A549 (cell line): Measurements from ENCODE around the gene RIN1. TPM values are rescaled to one million over a fixed set of nuclear protein-coding genes. Genes with fewer than 3 reads are reported as not detected.

Experiments used
- ATAC-seq, 2 experiments: fragments of 200-7000 bp in 1 of 2; fragments of >200 bp in 1 of 2; cut with Nextera tagmentation in 1 of 2; cut with Tn5 transposase in 1 of 2; 3 replicates each; pipeline versions ENCODE4 v1.8.0 to v1.9.1; 2018 to 2020; ENCODE audit warnings: mild to moderate bottlenecking in 1 of 2, moderate library complexity in 1 of 2
- CTCF ChIA-PET: fragments of 300-600 bp; sonication (Branson Sonifier 250); formaldehyde crosslinking; extraction: SDS; loops from one replicate; lab custom pipeline; 2021; ENCODE audit warnings: antibody characterized with exemption, inconsistent platforms; lab: Yijun Ruan, JAX
- POLR2A ChIA-PET: fragments of 350-600 bp; formaldehyde crosslinking; extraction: SDS; loops from one replicate; lab custom pipeline; 2021; ENCODE audit warnings: antibody characterized with exemption, inconsistent platforms; lab: Yijun Ruan, JAX
- DNase-seq, 2 experiments: peaks; one replicate each; pipeline versions ENCODE4 v3.0.0 to v3.0.0-alpha.2; 2011 to 2016; ENCODE audit warnings: low read depth in 1 of 2, low spot score in 1 of 2
- FAIRE-seq: peaks from 2 replicates; lab custom pipeline; 2011; peaks lifted over from hg19 to GRCh38; lab: Jason Lieb, UNC
- H3K27ac ChIP-seq, 2 experiments: fragments of >200 bp; sonication (Bioruptor Twin); formaldehyde crosslinking; 3 replicates each; pipeline ENCODE4 v1.5.1; 2016 to 2017
- H3K4me1 ChIP-seq: fragments of >200 bp; sonication (Bioruptor Twin); formaldehyde crosslinking; 3 replicates; pipeline ENCODE4 v1.6.1; 2016
- H3K4me2 ChIP-seq: fragments of >200 bp; sonication (Bioruptor Twin); formaldehyde crosslinking; 3 replicates; pipeline ENCODE4 v1.6.1; 2016
- H3K4me3 ChIP-seq: fragments of >200 bp; sonication (Bioruptor Twin); formaldehyde crosslinking; 3 replicates; pipeline ENCODE4 v1.5.1; 2016
- H3K9me3 ChIP-seq: fragments of >200 bp; sonication (Bioruptor Twin); formaldehyde crosslinking; 3 replicates; pipeline ENCODE4 v1.6.1; 2016
- BHLHE40 ChIP-seq: IDR thresholded peaks from 2 replicates; pipeline ENCODE4 v1.6.1; 2012; ENCODE audit warnings: low read depth, low read length, inconsistent platforms
- CBX8 ChIP-seq: fragments of 200-600 bp; sonication (generic); IDR thresholded peaks from 2 replicates; pipeline ENCODE4 v1.6.1; 2016
- CEBPB ChIP-seq, 2 experiments: fragments of >200 bp in 1 of 2; sonication (Bioruptor Twin) in 1 of 2; formaldehyde crosslinking in 1 of 2; IDR thresholded peaks; 2 replicates each; pipeline ENCODE4 v1.6.1; 2012 to 2016
- ESRRA ChIP-seq: fragments of 150-350 bp; IDR thresholded peaks from 2 replicates; pipeline ENCODE4 v1.6.1; 2014; ENCODE audit warnings: mild to moderate bottlenecking, low read length, borderline replicate concordance
- FOSB ChIP-seq: fragments of 250-450 bp; sonication (Bioruptor Pico); IDR thresholded peaks from 2 replicates; pipeline ENCODE4 v1.5.0; 2020; ENCODE audit warnings: mild to moderate bottlenecking, moderate library complexity
- FOSL2 ChIP-seq, 2 experiments: fragments of 450-650 bp in 1 of 2; fragments of >200 bp in 1 of 2; sonication (Bioruptor Twin) in 1 of 2; formaldehyde crosslinking; IDR thresholded peaks; 2 replicates each; pipeline versions ENCODE4 v1.5.0 to v1.6.1; 2016 to 2020; ENCODE audit warnings: mild to moderate bottlenecking in 1 of 2, moderate library complexity in 1 of 2
- FOXS1 ChIP-seq: fragments of 250-450 bp; sonication (Bioruptor Pico); IDR thresholded peaks from 2 replicates; pipeline ENCODE4 v1.5.0; 2020; ENCODE audit warnings: mild to moderate bottlenecking, moderate library complexity
- HEYL ChIP-seq: fragments of 250-450 bp; sonication (Bioruptor Pico); IDR thresholded peaks from 2 replicates; pipeline ENCODE4 v1.8.0; 2021; ENCODE audit warnings: mild to moderate bottlenecking, moderate library complexity
- HOXA7 ChIP-seq: fragments of 250-450 bp; sonication (Bioruptor Pico); IDR thresholded peaks from 2 replicates; pipeline ENCODE4 v1.5.0; 2020; ENCODE audit warnings: mild to moderate bottlenecking, moderate library complexity
- HOXB13 ChIP-seq: fragments of 250-450 bp; sonication (Bioruptor Pico); IDR thresholded peaks from 2 replicates; pipeline ENCODE4 v1.5.0; 2020; ENCODE audit warnings: low read depth, mild to moderate bottlenecking, moderate library complexity
- KDM1A ChIP-seq: fragments of 200-600 bp; sonication (generic); IDR thresholded peaks from 2 replicates; pipeline ENCODE4 v1.6.1; 2016; ENCODE audit warnings: low read depth, mild to moderate bottlenecking
- KDM5A ChIP-seq: fragments of 200-600 bp; sonication (generic); IDR thresholded peaks from 2 replicates; pipeline ENCODE4 v1.6.1; 2016; ENCODE audit warnings: antibody characterized with exemption, mild to moderate bottlenecking
- MAFK ChIP-seq: fragments of 450-650 bp; IDR thresholded peaks from 2 replicates; pipeline ENCODE4 v1.6.1; 2014; ENCODE audit not compliant: partially characterized antibody
- MYC ChIP-seq: IDR thresholded peaks from 2 replicates; pipeline ENCODE4 v1.6.1; 2012; ENCODE audit warnings: mild to moderate bottlenecking, inconsistent platforms, low read length, improper control_type of control experiment, borderline replicate concordance
- NFE2L2 ChIP-seq: fragments of 150-350 bp; conservative IDR thresholded peaks from 2 replicates; pipeline ENCODE4 v1.6.1; 2014; ENCODE audit warnings: low read length
- NPAS2 ChIP-seq: fragments of 250-450 bp; sonication (Bioruptor Pico); IDR thresholded peaks from 2 replicates; pipeline ENCODE4 v1.8.0; 2022; ENCODE audit warnings: mild to moderate bottlenecking, moderate library complexity, borderline replicate concordance
- PHF8 ChIP-seq: fragments of 200-600 bp; sonication (generic); IDR thresholded peaks from 2 replicates; pipeline ENCODE4 v1.6.1; 2016; ENCODE audit warnings: low read depth, mild to moderate bottlenecking, antibody characterized with exemption, moderate library complexity, borderline replicate concordance
- POLR2A ChIP-seq: IDR thresholded peaks from 2 replicates; pipeline ENCODE4 v1.6.1; 2012; ENCODE audit warnings: mild to moderate bottlenecking, low read length
- POLR2AphosphoS2 ChIP-seq: conservative IDR thresholded peaks from 2 replicates; pipeline ENCODE4 v1.6.1; 2012; ENCODE audit warnings: low read length, improper control_type of control experiment, inconsistent platforms
- RCOR1 ChIP-seq: fragments of 150-350 bp; IDR thresholded peaks from 2 replicates; pipeline ENCODE4 v1.6.1; 2014; ENCODE audit warnings: antibody characterized with exemption, low read length, low read depth
- SREBF2 ChIP-seq: fragments of 450-650 bp; IDR thresholded peaks from 2 replicates; pipeline ENCODE4 v1.6.1; 2014; ENCODE audit warnings: mild to moderate bottlenecking, moderate library complexity
- TP53 ChIP-seq: fragments of 250-450 bp; sonication (Bioruptor Pico); IDR thresholded peaks from 2 replicates; pipeline ENCODE4 v1.5.0; 2021; ENCODE audit warnings: mild to moderate bottlenecking, moderate library complexity
- ZC3H11A ChIP-seq: fragments of 450-650 bp; IDR thresholded peaks from 2 replicates; pipeline ENCODE4 v1.6.1; 2014; ENCODE audit warnings: antibody characterized with exemption, mild to moderate bottlenecking
- ZFP36 ChIP-seq: fragments of 450-650 bp; IDR thresholded peaks from 2 replicates; pipeline ENCODE4 v1.6.1; 2014; ENCODE audit warnings: borderline replicate concordance; ENCODE audit not compliant: partially characterized antibody
- ZNF302 ChIP-seq: fragments of 250-450 bp; sonication (Bioruptor Pico); IDR thresholded peaks from 2 replicates; pipeline ENCODE4 v1.9.0; 2021; ENCODE audit warnings: inconsistent platforms, mild to moderate bottlenecking, moderate library complexity
- ZSCAN20 ChIP-seq: fragments of 250-450 bp; sonication (Bioruptor Pico); IDR thresholded peaks from 2 replicates; pipeline ENCODE4 v1.8.0; 2022; ENCODE audit warnings: mild to moderate bottlenecking, moderate library complexity
- WGBS: methylation state at CpG from one replicate; pipeline ENCODE4 v1.1.6; 2017; ENCODE audit errors: missing lambda C conversion rate; 5-methylcytosine and 5-hydroxymethylcytosine counted together
- polyA plus RNA-seq, 4 experiments: library from polyadenylated mRNA; depleted of rRNA in 3 of 4; stranded (reverse); fragments of >200 nt; fragmentation: RNase III in 1 of 4; extraction: RNeasy Plus Mini Kit Qiagen cat#74134 plus additional on column Dnase treatment in 1 of 4; gene quantifications; 2 replicates in 3 of 4; 3 replicates in 1 of 4; pipeline ENCODE4 v1.2.3, GENCODE V29; 2011 to 2017
- TF ChIP-seq, protein P1 (sequence below): fragments of 250-450 bp; sonication (Bioruptor Pico); IDR thresholded peaks from 2 replicates; pipeline ENCODE4 v1.5.0; 2021; ENCODE audit warnings: mild to moderate bottlenecking, moderate library complexity, borderline replicate concordance
- TF ChIP-seq, protein P2 (sequence below): fragments of >200 bp; sonication (Bioruptor Twin); formaldehyde crosslinking; IDR thresholded peaks from 3 replicates; pipeline ENCODE4 v1.6.1; 2016
- TF ChIP-seq, protein P3 (sequence below): fragments of 150-350 bp; IDR thresholded peaks from 2 replicates; pipeline ENCODE4 v1.6.1; 2014; ENCODE audit warnings: low read depth, mild to moderate bottlenecking, low read length
- TF ChIP-seq, protein P4 (sequence below): fragments of >200 bp; sonication (Bioruptor Twin); formaldehyde crosslinking; IDR thresholded peaks from 2 replicates; pipeline ENCODE4 v1.6.1; 2016

Gene RIN1
- polyA plus RNA-seq, 2 of the 4 experiments (the other 2 are of a cell fraction) = 2.0 to 9.3 TPM

DNA sequence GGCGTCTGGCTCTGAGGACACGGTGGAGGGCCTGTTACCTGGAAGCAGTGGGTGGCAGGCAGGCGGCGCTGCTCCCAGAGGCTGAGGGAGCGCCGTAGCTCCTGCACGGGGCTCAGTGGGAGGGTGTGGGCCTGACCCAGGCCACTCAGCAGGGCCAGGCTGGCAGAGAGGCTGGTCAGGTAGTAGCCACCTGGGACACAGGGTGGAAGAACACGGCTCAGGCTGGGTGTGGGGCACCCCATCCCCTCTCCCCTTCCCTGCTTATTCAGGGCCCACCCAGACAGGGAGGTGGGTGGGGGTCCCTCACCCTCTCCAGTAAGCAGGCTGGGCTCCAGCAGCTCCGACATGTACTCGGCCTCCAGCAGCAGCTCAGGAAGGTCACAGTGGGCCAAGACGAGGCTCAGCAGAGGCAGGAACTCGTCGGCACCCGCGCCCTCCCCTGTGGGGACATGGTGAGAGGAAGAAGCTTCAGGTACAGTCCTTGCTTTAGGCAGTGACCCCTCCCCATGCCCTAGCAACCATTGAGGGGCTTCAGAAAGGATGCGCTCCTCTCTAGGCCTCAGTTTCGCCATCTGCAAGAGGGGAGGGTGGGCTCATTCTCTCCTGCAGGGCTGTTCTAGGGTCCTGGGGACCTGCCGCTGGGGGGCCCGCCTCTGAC is 2.9 kb downstream of the RIN1 start:
- no peak overlapping the region for H3K4me2 ChIP-seq
- no peak overlapping the region for H3K4me3 ChIP-seq
- no peaks in the 10 kb centered on the region for H3K9me3 ChIP-seq
- WGBS = 88% methylated on average over 16 of the region's 19 CpGs
- TF ChIP-seq ZFP36 = no peak
- no peak for TF ChIP-seq KDM1A
- TF ChIP-seq CEBPB (IDR thresholded peaks at IDR 0.05) = no peak
- TF ChIP-seq HEYL (CRISPR knock-in tag) = no peak
- no peak for TF ChIP-seq FOSB (CRISPR knock-in tag)
- no peak for TF ChIP-seq POLR2A
- no peak for TF ChIP-seq ZC3H11A
- TF ChIP-seq ESRRA = no peak
- no peak for TF ChIP-seq POLR2AphosphoS2
- TF ChIP-seq, protein P1, sequence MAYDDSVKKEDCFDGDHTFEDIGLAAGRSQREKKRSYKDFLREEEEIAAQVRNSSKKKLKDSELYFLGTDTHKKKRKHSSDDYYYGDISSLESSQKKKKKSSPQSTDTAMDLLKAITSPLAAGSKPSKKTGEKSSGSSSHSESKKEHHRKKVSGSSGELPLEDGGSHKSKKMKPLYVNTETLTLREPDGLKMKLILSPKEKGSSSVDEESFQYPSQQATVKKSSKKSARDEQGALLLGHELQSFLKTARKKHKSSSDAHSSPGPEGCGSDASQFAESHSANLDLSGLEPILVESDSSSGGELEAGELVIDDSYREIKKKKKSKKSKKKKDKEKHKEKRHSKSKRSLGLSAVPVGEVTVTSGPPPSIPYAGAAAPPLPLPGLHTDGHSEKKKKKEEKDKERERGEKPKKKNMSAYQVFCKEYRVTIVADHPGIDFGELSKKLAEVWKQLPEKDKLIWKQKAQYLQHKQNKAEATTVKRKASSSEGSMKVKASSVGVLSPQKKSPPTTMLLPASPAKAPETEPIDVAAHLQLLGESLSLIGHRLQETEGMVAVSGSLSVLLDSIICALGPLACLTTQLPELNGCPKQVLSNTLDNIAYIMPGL (CRISPR knock-in tag) = no peak
- no peak for TF ChIP-seq MAFK
- TF ChIP-seq TP53 (CRISPR knock-in tag) = no peak
- TF ChIP-seq RCOR1 = no peak
- TF ChIP-seq ZSCAN20 (CRISPR knock-in tag) = no peak
- TF ChIP-seq BHLHE40 = no peak
- TF ChIP-seq PHF8 = no peak
- ChIA-PET CTCF (interaction anchor here (0.7 to 8.7 kb wide), 4 partner anchors 13 to 57 kb away, joined by 3 to 247 read pairs (median 20); partner anchors contain the start of genes B4GAT1, BRMS1 and CD248), POLR2A (interaction anchor here (3.5 kb wide), 1 partner anchor 21 kb away, joined by 42 read pairs; no protein-coding TSS in a partner anchor)
- ATAC-seq (no peak), DNase-seq (no peak), FAIRE-seq (no peak)
- H3K27ac ChIP-seq = no peak overlapping the region
- peaks cover 30% of the 10 kb centered on the region for H3K4me1 ChIP-seq

DNA sequence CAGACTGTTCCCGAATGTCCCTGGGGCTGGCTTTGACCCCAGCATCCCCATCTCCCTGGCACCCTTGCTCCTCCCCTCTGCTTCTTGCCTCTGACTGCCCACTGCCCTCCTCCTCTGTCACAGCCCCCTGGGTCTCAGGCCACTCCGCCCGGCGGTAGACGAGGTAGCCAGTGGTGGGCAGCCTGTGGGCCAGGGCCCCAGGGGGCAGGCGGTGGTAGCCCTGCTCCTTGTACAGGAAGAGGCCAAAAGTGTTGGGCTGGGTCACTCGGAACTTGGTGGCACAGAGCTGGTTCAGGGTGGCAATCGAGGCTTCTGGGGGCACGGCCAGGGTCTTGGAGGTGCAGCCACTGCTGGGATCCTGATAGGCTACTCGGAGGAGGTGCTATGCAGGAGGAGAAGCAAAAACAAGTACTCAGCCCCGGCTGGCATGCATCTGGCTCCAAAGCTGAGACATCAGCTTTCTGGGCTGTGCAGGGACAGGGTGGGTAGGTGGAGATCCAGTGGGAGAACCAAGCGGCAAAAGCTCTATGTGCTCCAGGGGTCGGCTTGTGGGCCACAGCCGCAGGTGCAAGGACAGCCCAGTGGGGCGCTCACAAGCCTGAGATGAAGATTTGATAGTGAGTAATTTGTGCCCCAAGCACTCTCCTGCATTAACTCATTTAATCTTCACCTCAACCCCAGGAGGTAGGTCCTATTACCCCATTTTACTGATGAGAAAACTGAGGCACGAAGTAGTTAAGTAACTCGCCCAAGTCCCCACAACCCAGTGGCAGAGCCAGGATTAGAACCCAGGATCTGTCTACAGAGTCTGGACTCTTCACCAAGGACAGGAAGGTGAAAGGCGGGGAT is 3.6 kb downstream of the RIN1 start:
- ChIA-PET CTCF (interaction anchor here (1.0 to 8.7 kb wide), 7 partner anchors 10 to 76 kb away, joined by 3 to 247 read pairs (median 5); partner anchors contain the start of genes B4GAT1, BRMS1 and CD248), POLR2A (no interaction called here)
- Histone ChIP-seq H3K27ac (no peak overlapping the region), H3K4me3 (no peak overlapping the region), H3K4me1 (peaks cover 31% of the 10 kb centered on the region), H3K4me2 (no peak overlapping the region), H3K9me3 (no peaks in the 10 kb centered on the region)
- no peak for DNase-seq
- no peak for ATAC-seq
- no peak for FAIRE-seq
- no peak for TF ChIP-seq MYC
- TF ChIP-seq NPAS2 = no peak
- no peak for TF ChIP-seq SREBF2
- TF ChIP-seq FOXS1 (CRISPR knock-in tag) = no peak
- TF ChIP-seq HOXA7 (CRISPR knock-in tag) = no peak
- TF ChIP-seq NFE2L2 = no peak
- TF ChIP-seq FOSL2 (IDR thresholded peaks at IDR 0.05) = no peak
- no peak for TF ChIP-seq FOSL2 (CRISPR knock-in tag; IDR thresholded peaks at IDR 0.05)
- no peak for TF ChIP-seq CBX8
- TF ChIP-seq, protein P2, sequence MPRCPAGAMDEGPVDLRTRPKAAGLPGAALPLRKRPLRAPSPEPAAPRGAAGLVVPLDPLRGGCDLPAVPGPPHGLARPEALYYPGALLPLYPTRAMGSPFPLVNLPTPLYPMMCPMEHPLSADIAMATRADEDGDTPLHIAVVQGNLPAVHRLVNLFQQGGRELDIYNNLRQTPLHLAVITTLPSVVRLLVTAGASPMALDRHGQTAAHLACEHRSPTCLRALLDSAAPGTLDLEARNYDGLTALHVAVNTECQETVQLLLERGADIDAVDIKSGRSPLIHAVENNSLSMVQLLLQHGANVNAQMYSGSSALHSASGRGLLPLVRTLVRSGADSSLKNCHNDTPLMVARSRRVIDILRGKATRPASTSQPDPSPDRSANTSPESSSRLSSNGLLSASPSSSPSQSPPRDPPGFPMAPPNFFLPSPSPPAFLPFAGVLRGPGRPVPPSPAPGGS = no peak
- no peak for TF ChIP-seq ZNF302
- no peak for TF ChIP-seq POLR2A
- TF ChIP-seq HOXB13 (CRISPR knock-in tag) = no peak
- TF ChIP-seq, protein P3, sequence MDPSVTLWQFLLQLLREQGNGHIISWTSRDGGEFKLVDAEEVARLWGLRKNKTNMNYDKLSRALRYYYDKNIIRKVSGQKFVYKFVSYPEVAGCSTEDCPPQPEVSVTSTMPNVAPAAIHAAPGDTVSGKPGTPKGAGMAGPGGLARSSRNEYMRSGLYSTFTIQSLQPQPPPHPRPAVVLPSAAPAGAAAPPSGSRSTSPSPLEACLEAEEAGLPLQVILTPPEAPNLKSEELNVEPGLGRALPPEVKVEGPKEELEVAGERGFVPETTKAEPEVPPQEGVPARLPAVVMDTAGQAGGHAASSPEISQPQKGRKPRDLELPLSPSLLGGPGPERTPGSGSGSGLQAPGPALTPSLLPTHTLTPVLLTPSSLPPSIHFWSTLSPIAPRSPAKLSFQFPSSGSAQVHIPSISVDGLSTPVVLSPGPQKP = no peak
- TF ChIP-seq KDM5A = no peak
- TF ChIP-seq, protein P4, sequence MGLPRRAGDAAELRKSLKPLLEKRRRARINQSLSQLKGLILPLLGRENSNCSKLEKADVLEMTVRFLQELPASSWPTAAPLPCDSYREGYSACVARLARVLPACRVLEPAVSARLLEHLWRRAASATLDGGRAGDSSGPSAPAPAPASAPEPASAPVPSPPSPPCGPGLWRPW = no peak
- WGBS = 86% methylated on average over 17 of the region's 18 CpGs
